Left forelimb (tissue), 1 donor: ENCODE results near the gene NGEF.
A peak's percentile ranks its signal among the peaks of the same experiment; 100 is the strongest.

Experiments
- DNase-seq: peaks from one replicate; pipeline ENCODE4 v3.0.0-alpha.2; 2018; ENCODE audit warnings: low spot score

Gene NGEF

DNA sequence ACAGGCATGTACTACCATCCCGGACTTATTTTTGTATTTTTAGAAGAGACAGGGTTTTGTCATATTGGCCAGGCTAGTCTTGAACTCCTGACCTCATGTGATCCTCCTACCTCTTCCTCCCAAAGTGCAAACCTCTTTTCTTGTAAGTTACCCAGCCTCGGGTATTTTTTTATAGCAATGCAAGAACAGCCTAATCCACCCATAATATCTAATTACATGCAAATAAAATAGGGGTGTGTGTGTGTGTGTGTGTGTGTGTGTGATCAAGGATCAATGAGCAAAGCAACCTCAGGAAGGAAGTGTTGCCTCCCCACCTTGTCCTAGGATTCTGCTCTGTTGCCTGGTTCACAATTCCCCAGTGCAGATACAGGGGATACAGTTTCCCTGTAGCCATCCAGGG lies 45.6 kb downstream of the NGEF start:
- DNase-seq: no peak

DNA sequence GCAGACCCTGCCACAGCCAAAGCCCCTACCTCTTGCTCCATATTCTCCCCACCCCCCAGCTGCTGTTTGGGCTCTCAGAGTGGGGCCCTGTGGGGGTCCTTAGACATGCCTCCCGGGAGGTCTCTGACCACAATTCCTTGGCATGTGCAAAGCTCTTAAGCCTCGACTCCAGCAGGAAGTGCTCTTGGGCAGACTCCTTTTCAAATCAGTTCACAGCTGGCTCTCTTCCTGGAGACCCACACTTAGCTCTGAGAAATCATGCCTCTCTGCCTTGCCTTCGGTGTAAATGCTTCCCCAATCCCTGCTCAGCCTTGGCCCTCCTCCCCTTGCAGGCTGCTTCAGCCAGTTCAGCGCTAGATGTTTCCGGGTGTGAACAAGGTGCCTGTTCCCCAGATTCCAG lies 46.9 kb downstream of the NGEF start:
- DNase-seq: no peak

DNA sequence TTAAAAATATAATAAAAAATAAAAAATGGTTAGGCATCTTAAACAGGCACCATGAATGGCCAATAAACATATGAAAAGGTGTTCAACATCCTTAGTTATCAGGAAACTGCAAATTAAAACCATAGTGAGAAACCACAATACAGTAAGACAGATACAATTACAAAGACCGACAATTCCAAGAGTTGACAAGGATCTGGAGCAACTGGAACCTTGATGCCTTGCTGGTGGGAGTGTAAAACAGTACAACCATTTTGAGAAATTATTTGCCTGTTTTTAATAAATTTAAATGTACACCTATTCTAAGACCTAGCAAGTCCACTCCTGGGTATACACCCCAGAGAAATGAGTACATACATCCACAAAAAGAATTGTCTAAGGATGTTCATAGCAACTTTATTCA lies 49.1 kb downstream of the NGEF start:
- no peak for DNase-seq

DNA sequence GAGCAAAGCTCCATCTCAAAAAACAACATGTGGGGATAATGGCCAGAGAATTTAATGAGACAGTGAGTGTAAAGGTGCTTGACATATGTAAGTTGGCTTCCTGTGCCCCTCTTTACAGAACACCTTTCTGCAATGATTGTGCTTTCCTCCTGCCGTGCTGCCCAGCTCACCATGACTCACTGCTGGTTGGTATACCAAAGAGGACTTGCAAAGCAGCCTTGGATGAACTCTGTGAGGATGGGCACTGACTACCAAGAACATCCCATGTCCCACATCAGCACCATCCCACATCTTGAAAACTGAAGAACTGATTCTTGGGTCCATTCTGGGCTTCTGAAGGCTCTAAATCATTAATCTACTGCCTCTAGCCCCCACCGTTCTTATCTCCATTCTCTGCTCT lies 52.2 kb downstream of the NGEF start:
- DNase-seq: no peak

DNA sequence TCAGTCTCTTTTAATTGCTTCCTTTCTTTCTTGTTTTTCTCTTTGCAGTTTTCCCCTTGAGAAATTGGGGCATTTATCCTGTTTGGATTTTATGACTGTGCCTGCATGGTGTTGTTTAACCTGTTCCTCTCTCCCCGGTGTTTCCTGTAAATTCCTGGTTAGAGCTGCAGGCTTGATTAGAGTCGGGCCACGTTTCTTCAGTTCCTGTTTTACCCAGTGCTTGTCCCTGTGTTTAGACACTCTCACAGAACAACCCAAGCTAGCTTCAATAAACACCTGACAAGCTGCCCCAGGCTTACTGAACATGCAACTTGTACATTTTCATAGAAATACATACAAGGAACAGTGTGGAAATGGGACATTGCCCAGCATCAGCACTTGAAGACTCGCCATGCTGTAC lies 53.9 kb downstream of the NGEF start:
- DNase-seq: no peak

DNA sequence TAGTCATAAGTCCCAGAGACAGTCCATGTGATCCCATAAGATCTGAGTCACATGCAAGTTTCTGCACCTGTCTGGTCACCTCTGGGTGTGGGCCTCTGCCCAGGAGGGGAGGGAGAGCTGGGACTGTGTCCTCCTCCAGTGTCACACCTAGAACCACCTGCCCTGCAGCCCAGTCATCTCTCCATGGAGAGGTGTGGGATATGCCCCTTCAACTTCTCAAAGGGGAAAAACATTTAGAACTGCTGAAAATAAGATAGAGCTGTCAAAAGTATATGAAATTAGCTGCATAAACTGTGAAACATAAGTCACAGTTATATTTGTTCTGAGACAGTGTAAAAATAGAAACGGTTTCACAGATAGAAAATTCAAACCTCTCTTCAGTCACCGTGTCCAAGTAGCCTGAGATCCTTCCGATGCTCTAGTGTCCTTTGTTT lies 55.4 kb downstream of the NGEF start:
- no peak for DNase-seq

DNA sequence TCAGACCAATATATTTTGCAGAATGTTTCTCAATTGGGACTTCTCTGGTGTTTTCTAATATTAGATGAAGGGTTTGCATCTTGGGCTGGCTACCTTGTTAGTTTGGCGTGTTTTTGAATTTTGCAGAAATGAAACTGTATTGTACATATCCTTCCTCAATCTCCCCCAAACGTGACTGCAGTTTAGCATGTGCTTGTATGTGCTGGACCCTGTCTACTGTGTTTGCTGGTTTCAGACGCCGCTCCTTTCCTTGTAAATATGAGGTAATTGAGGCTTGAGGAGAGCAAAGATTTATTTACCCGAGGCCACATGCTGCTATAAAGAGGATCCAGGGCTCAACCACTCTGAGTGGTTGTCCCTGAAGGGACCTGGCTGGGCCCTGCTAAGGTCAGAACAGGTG lies 57.2 kb downstream of the NGEF start:
- no peak for DNase-seq

DNA sequence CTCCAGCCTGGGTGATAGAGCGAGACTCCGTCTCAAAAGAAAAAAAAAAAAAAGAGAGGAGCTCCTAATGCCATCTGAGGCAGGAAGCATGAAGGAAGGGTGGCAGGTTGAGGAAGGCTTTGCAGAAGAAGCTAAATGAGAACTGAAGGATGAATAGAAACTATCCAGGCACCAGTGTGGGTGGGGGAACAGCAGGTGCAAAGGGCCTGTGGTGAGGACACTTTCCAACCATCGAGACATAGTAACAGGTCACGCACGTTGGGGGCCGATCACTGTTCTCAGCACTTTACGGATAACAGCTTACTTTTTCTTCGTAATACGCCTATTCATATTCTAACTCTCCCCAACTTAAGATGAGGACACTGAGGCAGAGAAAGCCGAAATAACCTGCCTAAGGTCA lies 58.4 kb downstream of the NGEF start:
- DNase-seq: no peak

DNA sequence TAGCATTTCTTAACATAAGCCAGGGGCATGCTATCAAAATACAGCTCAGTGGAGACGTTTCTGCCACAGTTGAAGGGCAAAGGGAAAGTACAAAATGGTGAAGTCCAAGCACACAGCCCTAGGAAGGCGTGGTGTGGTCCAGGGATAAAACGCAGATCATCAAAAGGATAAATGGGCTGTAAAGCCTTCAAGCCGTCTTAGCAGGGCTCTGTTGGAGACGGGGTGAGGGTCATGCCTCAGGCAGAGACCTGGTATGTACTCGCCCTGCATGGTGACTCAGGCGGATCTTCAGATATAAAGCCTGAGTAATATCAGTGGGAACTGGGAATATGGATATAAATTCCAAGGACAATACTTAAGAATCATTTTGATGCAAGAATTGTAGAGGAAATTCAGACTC lies 61.2 kb downstream of the NGEF start:
- no peak for DNase-seq

DNA sequence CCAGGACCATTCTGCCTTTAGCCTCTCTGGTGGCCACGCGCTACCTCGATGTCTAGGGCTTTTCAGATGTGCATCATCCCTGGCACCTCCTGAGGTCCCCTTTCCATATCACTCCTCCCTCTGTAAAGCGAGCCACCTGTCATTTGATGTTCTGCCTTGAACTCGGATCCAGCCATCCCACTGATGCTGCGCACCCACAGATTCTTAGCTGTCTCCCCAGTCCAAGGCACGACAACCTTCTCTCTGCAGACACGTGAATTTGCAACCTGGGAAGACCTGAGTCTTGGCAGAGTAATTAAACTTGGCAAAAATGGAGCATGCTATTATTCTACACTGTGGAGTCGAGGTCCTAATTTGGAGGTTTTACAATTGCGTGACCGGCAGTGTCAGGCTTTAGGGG lies 61.9 kb downstream of the NGEF start:
- DNase-seq: no peak

DNA sequence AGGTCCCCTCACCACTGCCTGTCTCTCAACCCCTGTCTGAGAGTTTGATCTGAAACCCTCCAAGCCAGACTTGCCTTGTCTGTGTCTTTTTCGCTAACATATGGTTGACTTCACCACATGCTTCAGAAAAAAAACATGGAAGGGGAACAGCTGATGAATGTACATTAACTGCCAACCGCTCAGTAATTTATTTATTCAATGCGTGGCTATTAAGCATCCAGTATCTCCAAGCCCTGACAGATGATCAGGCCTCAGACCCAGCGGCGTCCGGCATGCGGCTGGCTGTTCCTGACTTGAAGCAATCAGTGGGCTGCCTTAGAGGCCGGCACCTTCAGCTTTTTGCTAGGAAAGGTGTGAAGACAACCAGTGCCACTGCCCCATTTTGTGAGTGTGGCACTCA lies 62.3 kb downstream of the NGEF start:
- DNase-seq: no peak

DNA sequence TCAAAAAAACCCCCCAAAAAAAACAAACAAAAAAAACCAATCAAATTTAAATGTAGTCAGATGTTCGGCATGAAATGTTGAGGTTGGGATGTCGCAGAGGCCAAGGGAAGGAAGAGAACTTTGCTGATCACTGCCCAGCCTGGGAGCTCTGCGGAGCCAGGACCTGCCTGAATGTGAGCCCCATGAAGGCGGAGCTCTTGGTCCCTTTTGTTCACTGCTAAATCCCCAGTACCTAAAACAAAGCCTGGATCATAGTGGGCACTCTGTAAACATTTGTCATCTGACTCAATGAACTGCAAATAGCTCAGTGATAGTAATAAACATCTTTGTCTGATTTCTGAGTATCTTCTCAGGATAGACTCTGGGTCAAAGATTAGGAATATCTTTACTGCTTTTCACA lies 64.0 kb downstream of the NGEF start:
- no peak for DNase-seq

DNA sequence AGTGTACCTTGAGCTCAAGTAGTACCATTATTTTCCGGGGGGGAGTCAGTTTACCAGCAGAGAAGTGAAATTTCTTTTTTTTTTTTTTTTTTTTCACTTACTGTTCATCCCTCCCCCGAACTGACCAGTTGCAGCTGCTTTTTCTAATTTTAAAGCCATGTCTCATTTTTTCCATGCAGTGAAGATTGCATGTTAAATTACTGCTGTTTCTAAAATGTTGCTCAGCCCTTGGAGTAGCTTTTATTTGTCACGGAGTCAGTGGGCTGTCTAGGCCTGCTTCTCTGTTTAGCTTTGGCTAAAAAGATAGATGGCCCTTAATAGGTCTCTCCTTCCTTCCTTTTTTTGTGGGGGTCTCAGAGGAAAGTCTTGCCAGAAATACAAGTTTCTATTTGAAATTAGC lies 70.2 kb downstream of the NGEF start:
- DNase-seq: no peak

DNA sequence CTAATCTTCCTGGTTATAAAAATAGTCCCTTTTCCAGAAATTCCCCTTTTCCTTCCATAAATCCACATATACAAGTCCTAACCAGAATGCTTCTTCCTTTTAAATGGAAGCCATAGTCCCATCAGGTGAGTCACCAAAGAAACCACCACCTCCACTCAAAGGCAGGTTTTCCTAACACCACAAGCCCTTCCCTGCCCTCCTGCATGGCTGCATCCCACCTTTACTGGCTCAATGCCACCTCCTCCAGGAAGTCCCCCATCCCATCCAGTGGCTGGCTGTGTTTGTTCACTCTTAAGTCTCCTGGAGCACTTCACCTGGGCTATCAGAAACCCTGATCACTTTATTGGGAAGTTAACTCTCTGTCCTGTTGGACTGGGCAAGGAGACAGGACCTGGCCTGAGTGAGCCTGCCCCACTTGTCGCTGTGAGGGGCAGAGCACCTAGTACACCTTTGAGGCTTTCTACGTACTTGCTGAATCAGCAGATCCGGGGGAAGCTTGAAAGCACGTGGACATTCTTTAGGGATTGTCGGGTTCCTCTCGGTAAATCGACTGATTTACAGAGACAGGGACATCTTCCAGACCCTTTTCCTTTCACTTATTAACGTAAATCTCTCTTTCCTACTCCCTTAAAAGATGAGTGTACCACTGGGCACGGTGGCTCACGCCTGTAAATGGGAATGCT lies 71.0 kb downstream of the NGEF start:
- no peak for DNase-seq

DNA sequence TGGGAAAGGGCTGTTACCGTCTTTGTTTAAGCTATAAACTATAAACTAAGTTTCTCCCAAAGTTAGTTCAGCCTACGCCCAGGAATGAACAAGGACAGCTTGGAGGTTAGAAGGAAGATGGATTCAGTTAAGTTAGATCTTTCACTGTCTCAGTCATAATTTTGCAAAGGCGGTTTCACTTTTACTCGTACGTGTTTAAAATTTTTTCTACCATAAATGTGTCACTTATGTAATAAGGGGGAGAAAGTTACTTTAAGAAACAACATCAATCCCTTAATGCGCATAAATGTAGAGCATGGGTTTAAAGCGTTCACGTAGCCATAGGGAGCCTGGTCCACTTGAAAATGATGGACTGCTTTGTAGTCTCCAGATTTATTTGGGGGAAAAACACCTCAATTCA lies 71.7 kb downstream of the NGEF start:
- no peak for DNase-seq

DNA sequence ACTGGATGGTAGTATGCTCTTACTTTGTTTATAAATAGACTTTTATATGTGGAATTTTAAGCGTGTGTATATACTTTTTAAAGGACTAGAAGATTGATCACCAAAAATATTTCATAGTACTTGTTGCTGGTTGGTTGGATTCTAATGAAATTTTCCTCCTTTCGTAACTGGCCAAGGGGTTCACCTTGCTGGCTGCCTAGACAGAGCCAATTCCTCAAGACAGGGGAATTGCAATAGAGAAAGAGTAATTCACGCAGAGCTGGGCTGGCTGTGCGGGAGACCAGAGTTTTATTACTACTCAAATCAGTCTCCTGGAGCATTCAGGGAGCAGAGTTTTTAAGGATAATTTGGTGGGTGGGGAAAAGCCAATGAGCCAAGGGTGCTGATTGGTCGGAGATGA lies 72.3 kb downstream of the NGEF start:
- DNase-seq: no peak

DNA sequence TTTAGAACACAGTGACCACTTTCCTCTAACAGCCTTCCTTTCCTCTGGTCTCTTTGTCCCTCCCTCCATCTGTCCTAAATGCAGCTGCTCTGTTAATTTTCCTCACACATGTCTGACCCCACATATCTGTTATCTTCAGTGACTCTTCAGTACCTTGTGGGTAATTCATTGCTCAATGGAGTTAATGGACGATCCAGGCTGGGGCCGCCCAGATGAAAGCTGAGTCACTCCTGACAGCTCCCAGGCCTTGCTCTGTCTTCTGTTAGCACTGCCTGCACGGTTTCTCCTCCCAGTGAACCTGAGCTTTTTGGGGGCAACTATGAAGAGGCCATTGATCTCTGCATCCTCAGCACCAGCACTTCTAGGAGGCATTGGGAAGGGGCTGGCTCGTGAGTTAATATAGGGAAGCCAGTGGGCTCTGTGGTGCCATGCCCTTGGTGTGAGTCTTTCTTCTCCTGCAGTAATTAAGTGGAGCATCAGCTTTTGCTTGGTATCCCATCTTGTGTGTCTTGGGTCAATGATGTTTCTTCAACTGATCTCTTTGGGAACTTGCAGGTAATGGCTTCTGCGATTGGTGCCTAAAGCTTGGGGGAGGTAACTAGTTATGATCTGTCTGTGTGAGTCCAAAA lies 75.7 kb downstream of the NGEF start:
- DNase-seq: no peak

DNA sequence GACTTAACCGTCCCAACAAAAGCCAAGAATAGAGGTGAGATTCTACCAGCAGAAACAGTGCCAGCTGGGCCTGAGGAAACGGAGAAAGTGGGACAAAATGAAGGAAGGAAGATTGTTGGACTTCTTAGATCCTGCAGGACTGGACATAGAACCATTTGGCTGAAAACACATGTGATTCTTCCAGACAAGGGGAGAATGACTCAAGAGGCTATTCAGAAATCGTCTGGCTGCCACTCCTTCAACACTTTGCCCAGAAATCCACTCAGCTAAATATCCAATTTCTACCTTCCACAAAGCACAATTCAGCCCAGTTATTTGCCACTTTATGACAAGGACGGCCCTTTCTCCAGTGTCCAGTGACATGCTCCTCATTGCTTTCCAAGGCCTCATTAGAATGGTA lies 81.4 kb downstream of the NGEF start:
- DNase-seq: no peak

DNA sequence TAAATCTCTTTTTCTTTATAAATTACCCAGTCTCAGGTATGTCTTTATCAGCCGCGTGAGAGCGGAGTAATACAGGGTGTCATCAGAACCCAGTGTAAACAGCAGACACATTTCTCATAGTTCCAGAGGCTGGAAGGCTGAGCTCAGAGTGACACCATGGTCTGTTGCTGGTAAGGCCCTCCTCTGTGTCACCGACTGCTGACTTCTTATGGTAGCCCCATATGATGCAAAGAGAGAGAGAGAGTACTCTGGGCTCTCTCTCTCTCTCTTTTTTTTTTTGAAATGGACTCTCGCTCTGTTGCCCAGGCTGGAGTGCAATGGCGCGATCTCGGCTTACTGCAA lies 83.0 kb downstream of the NGEF start:
- no peak for DNase-seq

DNA sequence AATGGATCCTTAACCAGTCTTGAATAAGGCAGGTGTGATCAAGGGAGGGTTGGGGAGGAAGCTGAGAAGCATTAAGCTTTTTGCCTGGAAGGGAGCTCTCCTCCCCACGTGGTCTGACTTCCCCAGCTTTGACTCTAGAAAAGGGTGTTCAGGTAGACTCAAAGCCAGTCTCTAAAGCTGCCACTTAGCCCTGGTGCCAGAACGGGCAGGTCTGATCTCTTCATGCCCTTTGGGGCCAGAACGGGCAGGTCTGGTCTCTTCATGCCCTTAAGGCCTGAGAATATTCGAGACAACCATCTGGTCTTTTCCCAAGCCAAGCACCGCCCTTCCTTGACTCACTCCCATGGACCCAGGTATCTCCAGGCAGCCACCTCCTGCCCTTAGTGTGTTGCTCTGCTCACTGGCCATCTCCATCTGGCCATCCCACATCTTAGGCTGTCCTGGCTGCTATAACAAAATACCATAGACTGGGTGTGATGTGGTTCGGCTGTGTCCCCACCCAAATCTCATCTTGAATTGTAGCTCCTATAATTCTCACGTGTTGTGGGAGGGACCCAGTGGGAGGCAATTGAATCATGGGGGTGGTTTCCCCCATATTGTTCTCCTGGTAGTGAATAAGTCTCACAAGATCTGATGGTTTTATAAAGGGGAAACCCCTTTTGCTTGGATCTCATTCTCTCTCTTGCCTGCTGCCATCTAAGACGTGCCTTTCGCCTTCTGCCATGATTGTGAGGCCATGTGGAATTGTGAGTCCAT lies 83.6 kb downstream of the NGEF start:
- no peak for DNase-seq

DNA sequence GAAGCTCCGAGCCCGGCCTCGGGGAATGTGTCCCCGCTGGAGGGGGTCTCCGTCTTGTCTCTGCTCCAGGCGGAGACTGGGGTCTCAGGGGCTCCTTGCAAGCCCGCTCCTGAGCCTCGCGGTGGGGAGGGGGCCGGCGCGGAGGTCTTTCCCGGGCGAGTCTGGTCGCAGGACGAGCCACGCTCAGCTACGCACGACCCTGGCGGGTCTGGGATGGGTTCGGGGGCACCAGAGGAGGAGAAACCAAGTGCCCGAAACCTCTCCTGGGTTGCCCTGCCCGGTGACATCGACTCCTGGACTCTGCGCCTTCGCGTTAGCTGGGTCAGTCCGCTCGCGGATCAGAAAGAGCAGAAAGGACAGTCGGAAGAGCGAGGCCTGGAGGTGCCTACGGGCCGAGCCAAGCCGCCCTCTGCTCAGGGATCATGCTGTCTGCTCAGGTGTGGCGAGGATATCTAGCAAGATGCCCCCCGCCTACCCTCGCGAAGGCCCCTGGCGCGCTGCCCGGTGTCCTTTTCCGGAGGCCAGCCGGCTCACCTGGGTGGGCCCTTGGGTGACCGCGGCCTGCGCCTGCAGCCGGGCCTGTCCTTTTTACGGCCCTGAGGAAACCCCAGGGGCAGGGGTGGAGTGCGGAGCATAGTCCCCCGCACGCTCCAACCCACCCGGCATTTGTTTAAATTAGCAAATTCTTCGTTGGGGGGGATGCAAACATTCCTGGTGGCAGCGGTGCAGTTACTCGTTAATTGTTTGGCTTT lies 84.3 kb downstream of the NGEF start:
- DNase-seq: no peak

DNA sequence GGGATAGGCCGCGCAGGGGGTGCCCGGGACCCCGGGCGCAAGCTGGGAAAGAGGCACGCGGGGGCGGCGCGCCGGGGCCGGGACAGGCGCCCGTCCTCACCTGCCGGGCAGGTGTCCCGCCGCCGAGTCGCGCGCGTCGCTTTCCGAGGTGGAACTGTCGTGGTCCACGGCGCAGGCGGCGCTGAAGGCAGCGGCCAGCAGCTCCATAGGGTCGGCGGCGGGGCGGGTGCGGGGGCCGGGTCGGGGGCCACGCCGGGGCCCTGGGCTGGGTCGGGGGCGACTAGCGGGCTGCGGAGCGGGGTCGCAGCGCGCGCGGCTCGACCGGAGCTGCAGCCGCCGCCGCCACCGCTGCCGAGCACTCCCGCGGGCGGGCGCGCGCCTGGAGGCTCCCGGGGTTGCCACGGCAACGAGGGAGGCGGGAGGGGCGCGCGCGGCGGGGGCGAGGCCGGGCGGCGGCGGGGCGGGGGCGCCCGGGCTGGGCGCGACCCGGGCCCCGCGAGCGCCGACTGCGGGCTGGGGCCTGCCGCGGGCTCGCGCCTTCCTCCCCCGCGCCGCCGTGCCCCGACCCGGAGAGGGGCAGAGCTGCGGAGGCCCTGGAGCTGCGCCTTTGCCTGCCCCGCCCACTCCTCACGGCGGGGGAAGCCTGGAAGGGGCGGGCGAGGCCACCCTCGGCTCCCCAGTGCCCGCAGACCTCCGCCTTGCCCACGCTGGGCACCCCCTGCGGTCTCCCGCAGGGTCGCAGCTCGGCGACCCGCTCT lies 85.1 kb downstream of the NGEF start:
- peak; percentile 67 for DNase-seq
